Endothelial cell of umbilical vein (primary cell): Measurements from ENCODE around the gene XPNPEP1. TPM values are rescaled to one million over a fixed set of nuclear protein-coding genes. Genes with fewer than 3 reads are reported as not detected.

Experiments used
- BruUV-seq: library from RNA; stranded (reverse); fragments of 400-500 nt; replicated peaks from 2 replicates; lab custom pipeline; 2021; lab: Mats Ljungman, UMichigan
- CTCF ChIA-PET: fragments of 300-600, 350-600 bp; sonication (Branson Sonifier 250); formaldehyde crosslinking; loops from one replicate; lab custom pipeline; 2021; ENCODE audit warnings: antibody characterized with exemption, inconsistent platforms; lab: Charles Lee
- POLR2A ChIA-PET: fragments of 300-600, 350-600 bp; sonication (Branson Sonifier 250); formaldehyde crosslinking; loops from one replicate; lab custom pipeline; 2021; ENCODE audit warnings: antibody characterized with exemption, inconsistent platforms; lab: Charles Lee
- DNase-seq: peaks from one replicate; pipeline ENCODE4 v3.0.0-alpha.2; 2011; ENCODE audit warnings: low read depth, low spot score
- FAIRE-seq: peaks from 2 replicates; lab custom pipeline; 2011; peaks lifted over from hg19 to GRCh38; lab: Jason Lieb, UNC
- H2AFZ ChIP-seq: 2 replicates; pipeline ENCODE4 v1.6.0; 2012; ENCODE audit warnings: low read depth, low read length, control low read depth, inconsistent platforms
- H3K27ac ChIP-seq: 2 replicates; pipeline ENCODE4 v1.5.1; 2011; ENCODE audit warnings: low read depth, mild to moderate bottlenecking, control low read depth, low read length, moderate library complexity; ENCODE audit not compliant: insufficient read depth
- H3K27me3 ChIP-seq, 2 experiments: 2 replicates each; pipeline versions ENCODE4 v1.6.0 to v1.6.1; 2011; ENCODE audit warnings: low read length in 2 of 2, mixed read lengths in 1 of 2; ENCODE audit not compliant: control insufficient read depth in 2 of 2, insufficient read depth in 2 of 2
- H3K36me3 ChIP-seq, 2 experiments: 2 replicates in 1 of 2; 3 replicates in 1 of 2; pipeline ENCODE4 v1.5.1; 2011; ENCODE audit warnings: low read length in 2 of 2, mild to moderate bottlenecking in 1 of 2, moderate library complexity in 1 of 2; ENCODE audit not compliant: control insufficient read depth in 2 of 2, insufficient read depth in 2 of 2; ENCODE audit errors: extremely low read depth in 1 of 2
- H3K4me1 ChIP-seq: 3 replicates; pipeline ENCODE4 v1.5.1; 2011; ENCODE audit warnings: mild to moderate bottlenecking, low read length; ENCODE audit not compliant: control insufficient read depth, insufficient read depth; ENCODE audit errors: extremely low read depth
- H3K4me2 ChIP-seq: 2 replicates; pipeline ENCODE4 v1.6.1; 2011; ENCODE audit warnings: low read length, control low read depth, mixed read lengths; ENCODE audit not compliant: insufficient read depth
- H3K4me3 ChIP-seq, 3 experiments: fragments of 200-600 bp in 1 of 3; sonication (generic), shearing (Covaris generic) in 1 of 3; replicated peaks in 1 of 3; 2 replicates each; pipeline ENCODE4 v1.5.1; 2011 to 2016; ENCODE audit warnings: control low read depth in 3 of 3, low read length in 3 of 3, mild to moderate bottlenecking in 2 of 3, inconsistent platforms in 1 of 3, low read depth in 1 of 3, moderate library complexity in 1 of 3; ENCODE audit not compliant: insufficient read depth in 1 of 3
- H3K79me2 ChIP-seq: 2 replicates; pipeline ENCODE4 v1.6.0; 2012; ENCODE audit warnings: low read length, inconsistent platforms; ENCODE audit not compliant: control insufficient read depth, insufficient read depth
- H3K9ac ChIP-seq: replicated peaks from 2 replicates; pipeline ENCODE3; 2011; ENCODE audit warnings: low read length, control low read depth; ENCODE audit not compliant: insufficient read depth; ENCODE audit errors: extremely low read depth
- H3K9me1 ChIP-seq: replicated peaks from 3 replicates; pipeline ENCODE4 v1.6.0; 2011; ENCODE audit warnings: mild to moderate bottlenecking, low read length; ENCODE audit not compliant: control insufficient read depth, insufficient read depth; ENCODE audit errors: extremely low read depth
- H3K9me3 ChIP-seq: replicated peaks from 2 replicates; pipeline ENCODE4 v1.5.1; 2012; ENCODE audit warnings: low read length, inconsistent platforms; ENCODE audit not compliant: control insufficient read depth, insufficient read depth
- H4K20me1 ChIP-seq: replicated peaks from 2 replicates; pipeline ENCODE3; 2011; ENCODE audit warnings: mild to moderate bottlenecking, low read length; ENCODE audit not compliant: control insufficient read depth, insufficient read depth; ENCODE audit errors: extremely low read depth
- CTCF ChIP-seq, 2 donors: IDR thresholded peaks; 1 replicate in 1 of 2; 2 replicates in 1 of 2; pipeline ENCODE4 v1.5.1; 2011; ENCODE audit warnings: low read length in 2 of 2, mild to moderate bottlenecking in 2 of 2, moderate library complexity in 2 of 2, control low read depth in 1 of 2, inconsistent platforms in 1 of 2, low read depth in 1 of 2; ENCODE audit not compliant: insufficient read depth in 1 of 2; ENCODE audit errors: extremely low read depth in 1 of 2
- EZH2 ChIP-seq: IDR thresholded peaks from 2 replicates; pipeline ENCODE4 v1.6.1; 2012; ENCODE audit warnings: borderline replicate concordance, low read depth, mild to moderate bottlenecking, moderate library complexity, low read length, inconsistent platforms; ENCODE audit not compliant: severe bottlenecking
- FOS ChIP-seq: IDR thresholded peaks from 2 replicates; pipeline ENCODE4 v1.6.1; 2011; ENCODE audit warnings: mild to moderate bottlenecking, low read length, moderate library complexity, borderline replicate concordance; ENCODE audit not compliant: insufficient read depth
- GATA2 ChIP-seq: IDR thresholded peaks from 2 replicates; pipeline ENCODE4 v1.7.0; 2011; ENCODE audit warnings: low read depth, mild to moderate bottlenecking, moderate library complexity, mixed read lengths, low read length; ENCODE audit not compliant: insufficient read length, insufficient read depth
- JUN ChIP-seq: IDR thresholded peaks from 2 replicates; pipeline ENCODE4 v1.6.1; 2011; ENCODE audit warnings: borderline replicate concordance, low read depth; ENCODE audit not compliant: insufficient read length, insufficient read depth
- MAX ChIP-seq: IDR thresholded peaks from 2 replicates; pipeline ENCODE4 v1.6.1; 2011; ENCODE audit not compliant: insufficient read depth, insufficient read length
- MYC ChIP-seq: IDR thresholded peaks from one replicate; pipeline ENCODE4 v1.6.1; 2011; ENCODE audit warnings: mild to moderate bottlenecking, low read depth, low read length
- POLR2A ChIP-seq: IDR thresholded peaks from 2 replicates; pipeline ENCODE4 v1.6.1; 2012; ENCODE audit warnings: low read depth, mild to moderate bottlenecking, control low read depth, low read length
- POLR2AphosphoS5 ChIP-seq: IDR thresholded peaks from 2 replicates; pipeline ENCODE4 v1.6.1; 2012; ENCODE audit warnings: low read depth, mild to moderate bottlenecking, control low read depth, low read length, moderate library complexity; ENCODE audit not compliant: insufficient read depth
- dilution Hi-C: fragments of 300-500 bp; cut with MboI; formaldehyde crosslinking; loops from one replicate; pipeline ENCODE4 v1.15.0; 2019; ENCODE audit warnings: low sequenced_read_pairs; ENCODE audit not compliant: extremely low pct_ligation_motif_present
- intact Hi-C: fragments of 100-400 bp; cut with micrococcal nuclease; formaldehyde crosslinking; loops from one replicate; pipeline ENCODE4 v1.10.0; 2022
- polyA plus RNA-seq, 4 experiments: library from polyadenylated mRNA; depleted of rRNA in 3 of 4; stranded (reverse) in 3 of 4; unstranded in 1 of 4; fragments of >200 nt; gene quantifications; 2 replicates each; pipeline versions ENCODE4 v1.2.1 to v1.2.3, GENCODE V29; 2011 to 2012; ENCODE audit warnings: missing spikeins in 1 of 4
- total RNA-seq: library from RNA; stranded (reverse); gene quantifications from 2 replicates; pipeline ENCODE4 v1.2.3, GENCODE V29; 2021

XPNPEP1 gene
- total and polyA plus RNA-seq, 2 donors (not counting 3 experiments of a cell fraction or from before 2014, with no cell fraction given): 81.1 to 245 TPM

- H3K9ac ChIP-seq: no peak overlapping the region
- H3K36me3 ChIP-seq: peaks cover 2 to 40% of the 10 kb centered on the region in 2 experiments
- no peaks in the 10 kb centered on the region for H4K20me1 ChIP-seq
- CTCF ChIA-PET: interaction anchor here (2.6 kb wide), 1 partner anchor 9 kb away, joined by 11 read pairs; no protein-coding TSS in a partner anchor
- no peaks in the 10 kb centered on the region for H3K9me1 ChIP-seq
- no peaks in the 10 kb centered on the region for H3K27me3 ChIP-seq
- no TSS peak for BruUV-seq
- TF ChIP-seq MAX (no peak), MYC (no peak), JUN (no peak), FOS (no peak), POLR2A (no peak), EZH2 (no peak), POLR2AphosphoS5 (no peak), GATA2 (no peak), CTCF (IDR thresholded peaks at IDR 0.05; ENCODE audit: extremely low read depth in 1 of 2, insufficient read depth in 1 of 2, low read depth in 1 of 2, low read length in 2 of 2) (no peak)
- H3K79me2 ChIP-seq: no peaks in the 10 kb centered on the region
- no peak overlapping the region for H3K4me3 ChIP-seq
- no peaks in the 10 kb centered on the region for H3K4me1 ChIP-seq
- no peak for DNase-seq
- intact Hi-C loops: no loop called here
- FAIRE-seq: no peak
- H3K27ac ChIP-seq: no peak overlapping the region
- no peaks in the 10 kb centered on the region for H3K9me3 ChIP-seq
- dilution Hi-C loops: loop anchor here (25.0 kb wide), 1 partner anchor 412 kb away; no protein-coding TSS in a partner anchor
- no peak overlapping the region for H2AFZ ChIP-seq
- H3K4me2 ChIP-seq: no peak overlapping the region
- POLR2A ChIA-PET: no interaction called here
These were observed 48.2 kb downstream of the XPNPEP1 start for GRCh38 chr10:109875151-109875568.
